Peyer's patch (tissue), 4 donors: Measurements from ENCODE around the gene CLCNKA. TPM values are rescaled to one million over a fixed set of nuclear protein-coding genes. Genes with fewer than 3 reads are reported as not detected.

Source experiments
- DNase-seq, 3 donors: peaks; one replicate each; pipeline ENCODE4 v3.0.0-alpha.2; 2017 to 2019
- H3K27ac ChIP-seq, 4 donors: fragments of 200-600 bp; sonication (generic); one replicate each; pipeline ENCODE4 v1.5.1; 2016 to 2019
- H3K27me3 ChIP-seq, 2 donors: fragments of 200-600 bp; sonication (generic); one replicate each; pipeline ENCODE4 v1.5.1; 2019
- H3K36me3 ChIP-seq, 3 donors: fragments of 200-600 bp; sonication (generic); one replicate each; pipeline ENCODE4 v1.5.1; 2016 to 2019
- H3K4me1 ChIP-seq, 4 donors: fragments of 200-600 bp; sonication (generic); one replicate each; pipeline ENCODE4 v1.5.1; 2016 to 2019
- H3K4me3 ChIP-seq, 4 donors: fragments of 200-600 bp; sonication (generic); 1 replicate in 3 of 4; 2 replicates in 1 of 4; pipeline ENCODE4 v1.5.1; 2016 to 2019; ENCODE audit warnings: mild to moderate bottlenecking in 1 of 4
- H3K9me3 ChIP-seq, 4 donors: fragments of 200-600 bp; sonication (generic); one replicate each; pipeline ENCODE4 v1.5.1; 2016 to 2019; ENCODE audit warnings: mild to moderate bottlenecking in 1 of 4
- CTCF ChIP-seq, 6 experiments: fragments of 450-650 bp in 4 of 6; fragments of 200-600 bp in 2 of 6; sonication (generic) in 1 of 6; IDR thresholded peaks; one replicate each; pipeline ENCODE4 v1.5.1; 2017 to 2019; ENCODE audit warnings: antibody characterized with exemption in 6 of 6, mild to moderate bottlenecking in 3 of 6, moderate library complexity in 1 of 6
- POLR2A ChIP-seq, 2 donors: fragments of 450-650 bp; IDR thresholded peaks; one replicate each; pipeline ENCODE4 v1.5.1; 2017; ENCODE audit warnings: antibody characterized with exemption in 2 of 2, mild to moderate bottlenecking in 2 of 2, moderate library complexity in 2 of 2
- total RNA-seq, 4 donors: library from RNA; depleted of rRNA; stranded (reverse); fragments of >200 nt; gene quantifications; one replicate each; pipeline ENCODE4 v1.1.0, GENCODE V29; 2016

The CLCNKA gene
- total RNA-seq, 4 donors from 2014 or later = 0.47 TPM; not detected in 3

- TF ChIP-seq CTCF (IDR thresholded peaks at IDR 0.05) = no peak
- no peak for TF ChIP-seq POLR2A (IDR thresholded peaks at IDR 0.05)
- H3K27ac ChIP-seq = no peak overlapping the region
- no peaks in the 10 kb centered on the region for H3K36me3 ChIP-seq
- no peak overlapping the region for H3K4me3 ChIP-seq
- H3K27me3 ChIP-seq = no peaks in the 10 kb centered on the region
- peak in 1 of 3 donors; percentile 40 for DNase-seq
- no peaks in the 10 kb centered on the region for H3K9me3 ChIP-seq
- no peaks in the 10 kb centered on the region for H3K4me1 ChIP-seq
Measured at GRCh38 chr1:15988856-15989736, 32.7 kb upstream of the CLCNKA start.

- Histone ChIP-seq H3K36me3 (no peaks in the 10 kb centered on the region), H3K4me1 (no peaks in the 10 kb centered on the region), H3K9me3 (no peaks in the 10 kb centered on the region), H3K4me3 (no peak overlapping the region), H3K27me3 (no peaks in the 10 kb centered on the region), H3K27ac (no peak overlapping the region)
- TF ChIP-seq POLR2A (IDR thresholded peaks at IDR 0.05) = no peak
- TF ChIP-seq CTCF (IDR thresholded peaks at IDR 0.05) = no peak
- DNase-seq = peak in 1 of 3 donors; percentile 19
Measured at GRCh38 chr1:15989776-15990175, 32.1 kb upstream of the CLCNKA start.

- peak in 1 of 3 donors; percentile 32 for DNase-seq
- no peaks in the 10 kb centered on the region for H3K27me3 ChIP-seq
- H3K9me3 ChIP-seq = no peaks in the 10 kb centered on the region
- H3K27ac ChIP-seq = no peak overlapping the region
- H3K36me3 ChIP-seq = no peaks in the 10 kb centered on the region
- H3K4me1 ChIP-seq = no peaks in the 10 kb centered on the region
- no peak for TF ChIP-seq CTCF (IDR thresholded peaks at IDR 0.05)
- no peak for TF ChIP-seq POLR2A (IDR thresholded peaks at IDR 0.05)
- no peak overlapping the region for H3K4me3 ChIP-seq
Measured at GRCh38 chr1:15991427-15992186, 30.2 kb upstream of the CLCNKA start.

- Histone ChIP-seq H3K4me1 (no peaks in the 10 kb centered on the region), H3K36me3 (no peaks in the 10 kb centered on the region), H3K4me3 (no peak overlapping the region), H3K27ac (no peak overlapping the region), H3K27me3 (no peaks in the 10 kb centered on the region), H3K9me3 (no peaks in the 10 kb centered on the region)
- no peak for DNase-seq
- no peak for TF ChIP-seq CTCF (IDR thresholded peaks at IDR 0.05)
- no peak for TF ChIP-seq POLR2A (IDR thresholded peaks at IDR 0.05)
Measured at GRCh38 chr1:15992187-15992553, 29.7 kb upstream of the CLCNKA start.

- TF ChIP-seq POLR2A (IDR thresholded peaks at IDR 0.05) (no peak), CTCF (IDR thresholded peaks at IDR 0.05) (no peak)
- no peaks in the 10 kb centered on the region for H3K4me1 ChIP-seq
- H3K4me3 ChIP-seq = no peak overlapping the region
- H3K27me3 ChIP-seq = no peaks in the 10 kb centered on the region
- peak in 1 of 3 donors; percentile 34 for DNase-seq
- H3K27ac ChIP-seq = no peak overlapping the region
- H3K9me3 ChIP-seq = no peaks in the 10 kb centered on the region
- no peaks in the 10 kb centered on the region for H3K36me3 ChIP-seq
Measured at GRCh38 chr1:15992582-15993500, 29.0 kb upstream of the CLCNKA start.
